ENCODE data around the gene CRHBP. TPM values are rescaled to one million over a fixed set of nuclear protein-coding genes. Genes with fewer than 3 reads are reported as not detected.

CRHBP gene
- total and polyA plus RNA-seq, 7 donors = 0.31 to 3.2 (median 0.92) TPM; not detected in 2

- no peak for TF ChIP-seq CTCF (IDR thresholded peaks at IDR 0.05)
- no peak for TF ChIP-seq POLR2A (IDR thresholded peaks at IDR 0.05)
- TF ChIP-seq EP300 (IDR thresholded peaks at IDR 0.05) = no peak
- no peak for TF ChIP-seq POLR2AphosphoS5 (IDR thresholded peaks at IDR 0.05)
- no peak for DNase-seq
- Histone ChIP-seq H3K36me3 (no peaks in the 10 kb centered on the region), H3K27me3 (no peaks in the 10 kb centered on the region), H3K4me3 (no peak overlapping the region), H3K4me1 (no peaks in the 10 kb centered on the region), H3K9me3 (no peaks in the 10 kb centered on the region), H3K27ac (no peak overlapping the region)
- intact Hi-C loops (cut with DNase I) = no loop called here
- 58 to 69% methylated on average over 6 of the region's 6 CpGs for WGBS, 2 donors
Observed at GRCh38 chr5:76926329-76927105, 26.3 kb upstream of the CRHBP start.

- H3K4me1 ChIP-seq = no peaks in the 10 kb centered on the region
- H3K27me3 ChIP-seq = no peaks in the 10 kb centered on the region
- intact Hi-C loops (cut with DNase I) = no loop called here
- DNase-seq = no peak
- H3K27ac ChIP-seq = no peak overlapping the region
- no peak overlapping the region for H3K4me3 ChIP-seq
- H3K9me3 ChIP-seq = no peaks in the 10 kb centered on the region
- WGBS, 2 donors = 68 to 87% methylated on average over 4 of the region's 4 CpGs
- no peaks in the 10 kb centered on the region for H3K36me3 ChIP-seq
- TF ChIP-seq CTCF (IDR thresholded peaks at IDR 0.05) = no peak
- no peak for TF ChIP-seq POLR2A (IDR thresholded peaks at IDR 0.05)
- TF ChIP-seq EP300 (IDR thresholded peaks at IDR 0.05) = no peak
- no peak for TF ChIP-seq POLR2AphosphoS5 (IDR thresholded peaks at IDR 0.05)
Observed at GRCh38 chr5:76927961-76928360, 24.9 kb upstream of the CRHBP start.

- intact Hi-C loops (cut with DNase I) = no loop called here
- no peak overlapping the region for H3K27ac ChIP-seq
- H3K36me3 ChIP-seq = no peaks in the 10 kb centered on the region
- H3K9me3 ChIP-seq = no peaks in the 10 kb centered on the region
- H3K4me1 ChIP-seq = no peaks in the 10 kb centered on the region
- no peak overlapping the region for H3K4me3 ChIP-seq
- 73 to 87% methylated on average over 4 of the region's 4 CpGs for WGBS, 2 donors
- no peak for DNase-seq
- no peak for TF ChIP-seq POLR2AphosphoS5 (IDR thresholded peaks at IDR 0.05)
- TF ChIP-seq POLR2A (IDR thresholded peaks at IDR 0.05) = no peak
- no peaks in the 10 kb centered on the region for H3K27me3 ChIP-seq
Observed at GRCh38 chr5:76930083-76930482, 22.8 kb upstream of the CRHBP start.

- Histone ChIP-seq H3K9me3 (no peaks in the 10 kb centered on the region), H3K4me3 (no peak overlapping the region), H3K4me1 (no peaks in the 10 kb centered on the region), H3K27ac (no peak overlapping the region), H3K36me3 (no peaks in the 10 kb centered on the region), H3K27me3 (no peaks in the 10 kb centered on the region)
- no peak for TF ChIP-seq POLR2A (IDR thresholded peaks at IDR 0.05)
- no peak for TF ChIP-seq CTCF (IDR thresholded peaks at IDR 0.05)
- TF ChIP-seq POLR2AphosphoS5 (IDR thresholded peaks at IDR 0.05) = no peak
- intact Hi-C loops (cut with DNase I) = no loop called here
- no peak for DNase-seq
Observed at GRCh38 chr5:76938177-76938576, 14.7 kb upstream of the CRHBP start.

- no peaks in the 10 kb centered on the region for H3K27me3 ChIP-seq
Observed at GRCh38 chr5:76941000-76941399, 11.8 kb upstream of the CRHBP start.

More at GRCh38 chr5:76941000-76941399, 11.8 kb upstream of the CRHBP start:
- Histone ChIP-seq H3K4me1 (no peaks in the 10 kb centered on the region), H3K4me3 (no peak overlapping the region), H3K9me3 (no peaks in the 10 kb centered on the region), H3K27ac (no peak overlapping the region), H3K36me3 (no peaks in the 10 kb centered on the region)
- no peak for TF ChIP-seq EP300 (IDR thresholded peaks at IDR 0.05)
- no peak for TF ChIP-seq POLR2A (IDR thresholded peaks at IDR 0.05)
- no peak for TF ChIP-seq CTCF (IDR thresholded peaks at IDR 0.05)
- no peak for TF ChIP-seq POLR2AphosphoS5 (IDR thresholded peaks at IDR 0.05)
- intact Hi-C loops (cut with DNase I) = no loop called here
- no peak for DNase-seq
- WGBS, 2 donors = 78 to 87% methylated on average over 4 of the region's 4 CpGs
